ENCODE measurements around the gene DDC.

DNA sequence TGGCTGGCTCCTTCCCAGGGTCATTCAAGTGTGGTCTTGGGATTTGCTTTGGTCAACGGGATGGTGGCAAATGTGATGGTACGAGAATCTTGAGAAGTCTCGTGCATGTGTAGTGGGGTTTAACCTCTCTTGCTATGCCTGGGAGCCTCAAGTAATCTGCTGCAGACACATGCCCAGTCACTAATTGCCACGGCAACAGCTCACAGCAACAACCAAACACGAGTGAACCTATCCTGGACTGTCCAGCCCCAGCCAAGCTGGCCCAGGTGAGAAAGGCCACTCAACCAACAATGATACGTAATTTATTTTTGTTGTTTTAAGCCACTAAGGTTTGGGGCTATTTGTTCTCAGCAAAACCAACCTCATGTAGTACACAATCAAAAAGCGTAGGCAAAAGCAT lies 38.1 kb upstream of the DDC start:
- TF ChIP-seq CTCF (IDR thresholded peaks at IDR 0.05) (no peak), POLR2A (IDR thresholded peaks at IDR 0.05) (no peak), EP300 (IDR thresholded peaks at IDR 0.05) (no peak), POLR2AphosphoS5 (IDR thresholded peaks at IDR 0.05) (no peak)

All from sigmoid colon (tissue), 4 donors.